Measurements from ENCODE around the gene SNX8. TPM values are rescaled to one million over a fixed set of nuclear protein-coding genes. Genes with fewer than 3 reads are reported as not detected.

SNX8 gene
- total RNA-seq, 1 donor from 2014 or later, result 15.6 TPM

DNA sequence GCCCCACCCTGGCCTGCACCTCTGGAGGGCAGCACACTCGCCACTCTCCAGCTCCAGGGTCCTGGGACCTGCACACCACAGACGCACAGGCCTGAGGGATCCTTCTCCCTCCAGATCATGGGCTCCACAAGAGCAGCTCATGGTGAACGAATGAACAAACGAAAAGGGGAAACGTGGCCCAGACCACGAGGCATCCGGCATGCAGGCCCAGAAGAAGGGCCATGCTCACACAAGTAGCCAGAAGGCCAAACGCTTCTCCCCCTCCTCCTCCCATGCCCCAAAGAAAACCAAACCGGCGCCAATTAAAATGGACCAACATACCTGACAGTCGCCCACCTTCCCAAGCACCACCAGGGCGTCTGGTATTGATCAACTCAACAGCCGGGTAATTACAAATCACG is 111.9 kb downstream of the SNX8 start:
- H3K4me3 Mint-ChIP-seq (ENCODE audit: low read depth), result no peak overlapping the region
- peak overlapping the region; percentile 24 for H3K27ac Mint-ChIP-seq
- no peak for DNase-seq (ENCODE audit: low spot score, unreplicated experiment)
- H3K27me3 Mint-ChIP-seq, result no peaks in the 10 kb centered on the region
- H3K36me3 Mint-ChIP-seq (ENCODE audit: insufficient read depth), result peaks cover 18% of the 10 kb centered on the region
- H3K9me3 Mint-ChIP-seq (ENCODE audit: low read depth), result no peaks in the 10 kb centered on the region
- no peaks in the 10 kb centered on the region for H3K4me1 Mint-ChIP-seq (ENCODE audit: low read depth)
- TF ChIP-seq, protein P1, sequence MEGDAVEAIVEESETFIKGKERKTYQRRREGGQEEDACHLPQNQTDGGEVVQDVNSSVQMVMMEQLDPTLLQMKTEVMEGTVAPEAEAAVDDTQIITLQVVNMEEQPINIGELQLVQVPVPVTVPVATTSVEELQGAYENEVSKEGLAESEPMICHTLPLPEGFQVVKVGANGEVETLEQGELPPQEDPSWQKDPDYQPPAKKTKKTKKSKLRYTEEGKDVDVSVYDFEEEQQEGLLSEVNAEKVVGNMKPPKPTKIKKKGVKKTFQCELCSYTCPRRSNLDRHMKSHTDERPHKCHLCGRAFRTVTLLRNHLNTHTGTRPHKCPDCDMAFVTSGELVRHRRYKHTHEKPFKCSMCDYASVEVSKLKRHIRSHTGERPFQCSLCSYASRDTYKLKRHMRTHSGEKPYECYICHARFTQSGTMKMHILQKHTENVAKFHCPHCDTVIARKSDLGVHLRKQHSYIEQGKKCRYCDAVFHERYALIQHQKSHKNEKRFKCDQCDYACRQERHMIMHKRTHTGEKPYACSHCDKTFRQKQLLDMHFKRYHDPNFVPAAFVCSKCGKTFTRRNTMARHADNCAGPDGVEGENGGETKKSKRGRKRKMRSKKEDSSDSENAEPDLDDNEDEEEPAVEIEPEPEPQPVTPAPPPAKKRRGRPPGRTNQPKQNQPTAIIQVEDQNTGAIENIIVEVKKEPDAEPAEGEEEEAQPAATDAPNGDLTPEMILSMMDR (IDR thresholded peaks at IDR 0.05; ENCODE audit: unreplicated experiment), result no peak

Small RNAs within 50 kb of the gene (microRNA-seq; reads per million reads assigned to microRNA genes)
- not detected for gene MIR6836 (ENCODE audit: borderline number of aligned reads, unreplicated experiment)

Other genes starting within 250 kb of the SNX8 start
- 49.8 and 50.6 TPM in 2 replicates for gene MAD1L1, start 81.5 kb downstream of the SNX8 start, total RNA-seq
- 28.7 and 29.5 TPM in 2 replicates for gene MRM2, start 72.2 kb downstream of the SNX8 start, total RNA-seq
- gene NUDT1, start 72.2 kb downstream of the SNX8 start, total RNA-seq, result 17.2 and 22.1 TPM in 2 replicates
- gene EIF3B, start 40.4 kb upstream of the SNX8 start, total RNA-seq, result 158 and 172 TPM in 2 replicates
- gene CHST12, start 89.2 kb upstream of the SNX8 start, total RNA-seq, result 16.7 and 17.0 TPM in 2 replicates
- gene GRIFIN, start 162.0 kb upstream of the SNX8 start, total RNA-seq, result not detected in 2 replicates
- 9.7 and 10.6 TPM in 2 replicates for gene LFNG, start 205.3 kb upstream of the SNX8 start, total RNA-seq
- gene BRAT1, start 241.1 kb upstream of the SNX8 start, total RNA-seq, result 43.1 and 43.7 TPM in 2 replicates
- gene IQCE, start 244.5 kb upstream of the SNX8 start, total RNA-seq, result 32.5 and 33.5 TPM in 2 replicates